Upper lobe of left lung (tissue), 6 donors: ENCODE data around the gene ZNF470. TPM values are rescaled to one million over a fixed set of nuclear protein-coding genes. Genes with fewer than 3 reads are reported as not detected.
A peak's percentile ranks its signal among the peaks of the same experiment; 100 is the strongest.

Experiments used
- ATAC-seq, 2 donors: fragments of 200-7000 bp; cut with Tn5 transposase; one replicate each; pipeline ENCODE4 v1.9.1; 2022; ENCODE audit warnings: mild to moderate bottlenecking in 2 of 2, moderate library complexity in 2 of 2; ENCODE audit not compliant: low FRiP score in 2 of 2
- DNase-seq, 2 donors: peaks; one replicate each; pipeline ENCODE4 v3.0.0-alpha.2; 2019 to 2020
- H3K27ac ChIP-seq, 4 donors: fragments of 200-600 bp; sonication (generic); one replicate each; pipeline ENCODE4 v1.5.1; 2016 to 2019
- H3K27me3 ChIP-seq, 4 donors: fragments of 200-600 bp; sonication (generic); one replicate each; pipeline ENCODE4 v1.5.1; 2017 to 2019
- H3K36me3 ChIP-seq, 4 donors: fragments of 200-600 bp; sonication (generic); one replicate each; pipeline ENCODE4 v1.5.1; 2016 to 2019
- H3K4me1 ChIP-seq, 4 donors: fragments of 200-600 bp; sonication (generic); one replicate each; pipeline ENCODE4 v1.5.1; 2018 to 2019
- H3K4me3 ChIP-seq, 4 donors: fragments of 200-600 bp; sonication (generic); one replicate each; pipeline ENCODE4 v1.5.1; 2017 to 2019; ENCODE audit warnings: mild to moderate bottlenecking in 2 of 4, moderate library complexity in 1 of 4
- H3K9me3 ChIP-seq, 4 donors: fragments of 200-600 bp; sonication (generic); one replicate each; pipeline ENCODE4 v1.5.1; 2018 to 2019
- EP300 ChIP-seq, 4 donors: sonication (generic); formaldehyde crosslinking; IDR thresholded peaks; one replicate each; pipeline ENCODE4 v1.5.1; 2017; ENCODE audit warnings: antibody characterized with exemption in 4 of 4, control low read depth in 2 of 4
- POLR2A ChIP-seq, 4 donors: fragments of 450-650 bp; IDR thresholded peaks; one replicate each; pipeline ENCODE4 v1.5.1; 2016 to 2017; ENCODE audit warnings: antibody characterized with exemption in 4 of 4, mild to moderate bottlenecking in 2 of 4
- POLR2AphosphoS5 ChIP-seq, 2 donors: sonication (generic); formaldehyde crosslinking; IDR thresholded peaks; one replicate each; pipeline ENCODE4 v1.5.1; 2017; ENCODE audit warnings: antibody characterized with exemption in 2 of 2
- WGBS, 2 donors: methylation state at CpG; one replicate each; pipeline ENCODE4 v1.1.5; 2017 to 2018; 5-methylcytosine and 5-hydroxymethylcytosine counted together
- total RNA-seq, 6 donors: library from RNA; depleted of rRNA in 4 of 6; stranded (reverse); fragments of >200 nt in 4 of 6; gene quantifications; one replicate each; pipeline versions ENCODE4 v1.1.0 to v1.2.1, GENCODE V29; 2016 to 2021
- TF ChIP-seq, protein P1 (sequence below), 6 experiments: fragments of 450-650 bp in 4 of 6; fragments of 200-600 bp in 2 of 6; sonication (generic) in 2 of 6; IDR thresholded peaks; one replicate each; pipeline ENCODE4 v1.5.1; 2016 to 2019; ENCODE audit warnings: antibody characterized with exemption in 6 of 6
- donor health status: DM: no; HTN: no; CAD: no; lungs with moderate emphysema.
- donor health status: DM: no; HTN: yes; CAD: no; lungs with severe emphysema.

The ZNF470 gene
- total RNA-seq, 6 donors from 2014 or later, result 1.8 to 4.6 (median 3.3) TPM

DNA sequence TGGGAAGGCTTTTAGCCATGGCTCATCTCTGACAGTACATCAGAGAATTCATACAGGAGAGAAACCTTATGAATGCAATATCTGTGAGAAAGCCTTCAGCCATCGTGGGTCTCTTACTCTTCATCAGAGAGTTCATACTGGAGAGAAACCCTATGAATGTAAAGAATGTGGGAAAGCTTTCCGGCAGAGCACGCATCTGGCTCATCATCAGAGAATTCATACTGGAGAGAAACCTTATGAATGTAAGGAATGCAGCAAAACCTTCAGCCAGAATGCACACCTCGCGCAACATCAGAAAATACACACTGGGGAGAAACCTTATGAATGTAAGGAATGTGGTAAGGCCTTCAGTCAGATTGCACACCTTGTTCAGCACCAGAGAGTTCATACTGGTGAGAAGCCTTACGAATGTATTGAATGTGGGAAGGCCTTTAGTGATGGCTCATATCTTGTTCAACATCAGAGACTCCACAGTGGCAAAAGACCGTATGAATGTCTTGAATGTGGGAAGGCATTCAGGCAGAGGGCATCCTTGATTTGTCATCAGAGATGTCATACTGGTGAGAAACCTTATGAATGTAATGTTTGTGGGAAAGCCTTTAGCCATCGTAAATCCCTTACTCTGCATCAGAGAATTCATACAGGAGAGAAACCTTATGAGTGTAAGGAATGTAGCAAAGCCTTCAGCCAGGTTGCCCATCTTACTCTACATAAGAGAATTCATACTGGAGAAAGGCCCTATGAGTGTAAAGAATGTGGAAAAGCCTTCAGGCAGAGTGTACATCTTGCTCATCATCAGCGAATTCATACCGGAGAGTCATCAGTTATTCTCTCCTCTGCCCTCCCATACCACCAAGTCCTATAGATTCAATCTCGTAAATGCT is 10.7 kb downstream of the ZNF470 start:
- no peak for TF ChIP-seq POLR2A (IDR thresholded peaks at IDR 0.05)
- TF ChIP-seq, protein P1, sequence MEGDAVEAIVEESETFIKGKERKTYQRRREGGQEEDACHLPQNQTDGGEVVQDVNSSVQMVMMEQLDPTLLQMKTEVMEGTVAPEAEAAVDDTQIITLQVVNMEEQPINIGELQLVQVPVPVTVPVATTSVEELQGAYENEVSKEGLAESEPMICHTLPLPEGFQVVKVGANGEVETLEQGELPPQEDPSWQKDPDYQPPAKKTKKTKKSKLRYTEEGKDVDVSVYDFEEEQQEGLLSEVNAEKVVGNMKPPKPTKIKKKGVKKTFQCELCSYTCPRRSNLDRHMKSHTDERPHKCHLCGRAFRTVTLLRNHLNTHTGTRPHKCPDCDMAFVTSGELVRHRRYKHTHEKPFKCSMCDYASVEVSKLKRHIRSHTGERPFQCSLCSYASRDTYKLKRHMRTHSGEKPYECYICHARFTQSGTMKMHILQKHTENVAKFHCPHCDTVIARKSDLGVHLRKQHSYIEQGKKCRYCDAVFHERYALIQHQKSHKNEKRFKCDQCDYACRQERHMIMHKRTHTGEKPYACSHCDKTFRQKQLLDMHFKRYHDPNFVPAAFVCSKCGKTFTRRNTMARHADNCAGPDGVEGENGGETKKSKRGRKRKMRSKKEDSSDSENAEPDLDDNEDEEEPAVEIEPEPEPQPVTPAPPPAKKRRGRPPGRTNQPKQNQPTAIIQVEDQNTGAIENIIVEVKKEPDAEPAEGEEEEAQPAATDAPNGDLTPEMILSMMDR (IDR thresholded peaks at IDR 0.05), result no peak
- no peak for TF ChIP-seq POLR2AphosphoS5 (IDR thresholded peaks at IDR 0.05)
- no peak for TF ChIP-seq EP300 (IDR thresholded peaks at IDR 0.05)
- no peak for ATAC-seq
- DNase-seq, result no peak
- peaks cover 97 to 100% (median 99%) of the 10 kb centered on the region in 4 donors for H3K9me3 ChIP-seq
- H3K36me3 ChIP-seq, result peaks cover 7 to 46% (median 27%) of the 10 kb centered on the region in 4 donors
- H3K4me3 ChIP-seq, result no peak overlapping the region
- no peaks in the 10 kb centered on the region for H3K4me1 ChIP-seq
- H3K27ac ChIP-seq, result no peak overlapping the region
- 95 to 98% methylated on average over 11 of the region's 11 CpGs for WGBS, 2 donors
- H3K27me3 ChIP-seq, result no peaks in the 10 kb centered on the region

GRCh38 chr19:56594446-56594782 is 27.1 kb downstream of the ZNF470 start:
- no peaks in the 10 kb centered on the region for H3K36me3 ChIP-seq
- no peak for TF ChIP-seq POLR2AphosphoS5 (IDR thresholded peaks at IDR 0.05)
- no peak for TF ChIP-seq POLR2A (IDR thresholded peaks at IDR 0.05)
- TF ChIP-seq, protein P1 (IDR thresholded peaks at IDR 0.05), result no peak
- no peak for TF ChIP-seq EP300 (IDR thresholded peaks at IDR 0.05)
- H3K4me1 ChIP-seq, result peaks cover 6 to 18% (median 12%) of the 10 kb centered on the region in 4 donors
- H3K27ac ChIP-seq, result peak overlapping the region in 1 of 4 donors; percentile 76
- ATAC-seq (no peak), DNase-seq (no peak)
- H3K27me3 ChIP-seq, result no peaks in the 10 kb centered on the region
- peak overlapping the region in 3 of 4 donors; percentile 69 to 91 (median 88) for H3K4me3 ChIP-seq
- H3K9me3 ChIP-seq, result peaks cover 0 to 16% (median 9%) of the 10 kb centered on the region in 4 donors
- WGBS, 2 donors, result 55 to 69% methylated on average over 4 of the region's 4 CpGs

DNA sequence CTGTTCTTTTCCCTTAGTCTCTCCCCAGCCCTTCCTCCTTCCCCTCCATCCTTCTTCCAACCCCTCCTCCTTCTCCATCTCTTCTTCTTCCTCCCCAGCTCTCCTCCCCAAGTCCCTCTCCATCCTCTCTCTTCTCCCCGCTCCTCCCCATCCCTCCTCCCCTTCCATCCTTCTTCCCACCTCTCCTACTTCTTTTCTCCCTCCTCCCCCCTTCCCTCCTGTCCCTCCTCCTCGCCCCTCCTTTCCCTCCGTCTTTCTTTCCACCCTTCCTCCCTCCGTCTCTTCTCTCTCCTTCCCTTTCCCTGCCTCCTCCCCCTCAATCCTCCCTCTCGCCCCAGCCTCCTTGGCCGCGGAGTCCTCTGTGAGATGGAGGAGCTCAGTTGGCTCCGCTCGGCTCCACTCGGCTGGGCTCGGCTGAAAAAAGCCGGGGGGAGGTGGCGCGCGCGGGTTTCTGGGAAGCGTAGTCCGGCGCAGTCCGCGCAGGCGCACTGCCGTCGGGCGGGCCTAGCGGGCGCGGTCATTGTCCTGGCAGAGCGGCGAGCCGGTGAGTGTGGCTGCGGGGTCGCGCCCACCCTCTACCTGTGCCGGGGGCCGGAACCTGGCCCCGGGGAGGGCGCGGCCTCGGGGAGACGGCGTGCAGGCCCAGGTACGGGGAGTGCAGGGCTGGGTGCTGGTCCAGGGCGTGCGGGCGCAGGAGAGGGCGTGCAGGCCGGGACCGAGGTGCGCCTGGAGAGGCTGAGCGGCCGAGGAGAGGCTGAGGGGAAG is 27.7 kb downstream of the ZNF470 start, which contains the start of gene ZNF71:
Gene ZNF71, plus strand, starts transcription at position 520 of the 765 bp plus-strand sequence. CDS start 6,257 bp downstream, outside the sequence.
- Histone ChIP-seq H3K4me3 (peak within 1 kb of the TSS; percentile 69 to 93 (median 90)), H3K27me3 (no peaks in the 10 kb centered on the region), H3K9me3 (peaks cover 0 to 15% (median 3%) of the 10 kb centered on the region in 4 donors), H3K27ac (peak within 1 kb of the TSS in 3 of 4 donors; percentile 71 to 78 (median 76)), H3K36me3 (no peaks in the 10 kb centered on the region), H3K4me1 (peaks cover 6 to 18% (median 12%) of the 10 kb centered on the region in 4 donors)
- TF ChIP-seq POLR2AphosphoS5 (IDR thresholded peaks at IDR 0.05), result peak; percentile 10 to 63
- peak in 1 of 4 donors; percentile 51 for TF ChIP-seq POLR2A (IDR thresholded peaks at IDR 0.05)
- no peak for TF ChIP-seq EP300 (IDR thresholded peaks at IDR 0.05)
- TF ChIP-seq, protein P1 (IDR thresholded peaks at IDR 0.05), result peak in 1 of 6 experiments; percentile 22
- ATAC-seq, result peak; percentile 89 to 98
- 1% methylated on average over 28 to 52 of the region's 52 CpGs for WGBS, 2 donors
- DNase-seq, result peak; percentile 88 to 98

DNA sequence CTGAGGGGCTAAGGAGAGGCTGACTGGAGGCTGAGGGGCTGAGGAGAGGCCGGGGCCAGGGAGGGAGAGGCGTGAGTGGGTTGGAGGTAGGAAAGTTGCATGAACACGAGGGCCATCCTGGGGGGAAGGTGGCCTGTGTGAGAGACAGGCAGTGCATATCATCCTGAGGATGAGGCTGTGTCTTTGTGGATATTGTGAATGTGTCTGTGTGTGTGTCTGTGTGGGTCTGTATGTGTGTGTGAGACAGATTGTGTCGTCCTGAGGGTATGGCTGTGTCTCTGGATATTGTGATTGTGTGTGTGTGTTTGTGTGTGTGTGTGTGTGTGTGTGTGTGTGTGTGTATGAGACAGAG is 28.3 kb downstream of the ZNF470 start:
- peaks cover 0 to 9% (median 0%) of the 10 kb centered on the region in 4 donors for H3K9me3 ChIP-seq
- WGBS, 2 donors, result 0 to 7% methylated on average over 4 of the region's 4 CpGs

More for the DNA sequence above, 28.3 kb downstream of the ZNF470 start:
- TF ChIP-seq POLR2A (IDR thresholded peaks at IDR 0.05) (no peak), POLR2AphosphoS5 (IDR thresholded peaks at IDR 0.05) (no peak), EP300 (IDR thresholded peaks at IDR 0.05) (no peak)
- TF ChIP-seq, protein P1 (IDR thresholded peaks at IDR 0.05), result no peak
- Histone ChIP-seq H3K4me3 (peak overlapping the region; percentile 69 to 93 (median 90)), H3K36me3 (no peaks in the 10 kb centered on the region), H3K4me1 (peaks cover 6 to 18% (median 12%) of the 10 kb centered on the region in 4 donors), H3K27ac (peak overlapping the region in 3 of 4 donors; percentile 71 to 78 (median 76)), H3K27me3 (no peaks in the 10 kb centered on the region)
- ATAC-seq (peak in 1 of 2 donors; percentile 17), DNase-seq (no peak)
